IPS-18c (cell line): ENCODE data around the gene NR5A2.

Experiments
- H3K4me3 ChIP-seq: 2 replicates; pipeline ENCODE4 v1.7.0; 2013; ENCODE audit warnings: low read depth, mild to moderate bottlenecking, low read length, moderate library complexity; ENCODE audit not compliant: insufficient read depth
- H3K9me3 ChIP-seq: one replicate; pipeline ENCODE4 v1.6.1; 2013; ENCODE audit warnings: mild to moderate bottlenecking, low read length, moderate library complexity; ENCODE audit not compliant: control insufficient read depth, insufficient read depth

The NR5A2 gene

DNA sequence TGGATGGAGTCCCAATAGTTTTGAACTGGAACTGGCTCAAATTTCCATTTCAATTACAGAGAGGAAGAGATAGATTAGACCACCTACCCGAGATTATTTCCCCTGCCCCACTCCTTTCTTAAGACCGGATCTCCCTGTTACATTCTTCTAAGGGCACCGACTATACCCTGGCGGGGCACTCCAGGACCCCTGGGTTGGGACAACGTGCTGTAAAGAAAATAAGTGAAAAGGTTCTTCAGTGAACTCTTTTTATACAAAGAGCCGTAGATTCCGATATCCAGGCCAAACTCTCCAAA lies 6.7 kb downstream of the NR5A2 start:
- Histone ChIP-seq H3K9me3 (no peaks in the 10 kb centered on the region), H3K4me3 (no peak overlapping the region; the same call in 1 of the 2 replicates)

DNA sequence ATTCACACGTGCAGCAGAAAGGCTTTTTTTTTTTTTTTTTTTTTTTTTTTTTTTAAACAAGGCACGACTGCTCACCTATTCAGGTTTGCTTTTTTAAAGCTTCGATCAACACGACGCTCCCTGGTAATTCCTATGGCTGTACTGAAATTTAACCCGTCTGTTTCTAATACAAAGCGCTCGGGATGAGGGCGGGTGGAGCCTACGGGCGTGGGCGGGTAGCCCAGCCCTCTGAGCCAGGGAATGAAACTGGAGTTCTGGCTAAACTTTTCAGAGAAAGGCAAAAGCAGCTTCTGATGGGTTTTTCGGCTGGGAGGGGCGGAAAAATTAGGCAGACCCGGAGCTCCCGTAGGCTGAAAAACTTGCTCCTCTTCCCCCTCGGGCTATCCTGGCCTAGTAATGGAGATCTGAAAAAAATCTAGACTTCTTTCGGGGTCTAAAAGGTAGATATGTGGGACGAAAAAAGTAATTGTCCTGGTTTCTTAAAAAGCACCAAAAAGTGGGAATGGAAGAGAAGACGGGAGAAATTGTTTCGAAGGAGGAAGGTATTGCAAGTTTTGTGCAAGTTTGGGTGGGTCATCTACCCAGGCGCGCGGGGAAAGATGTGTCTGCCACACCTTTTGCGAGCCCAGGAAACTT lies 7.4 kb downstream of the NR5A2 start:
- Histone ChIP-seq H3K4me3 (peak overlapping the region; percentile 56), H3K9me3 (no peaks in the 10 kb centered on the region)

GRCh38 chr1:200035397-200035955 lies 8.0 kb downstream of the NR5A2 start:
- H3K9me3 ChIP-seq, result no peaks in the 10 kb centered on the region
- peak overlapping the region; percentile 56 for H3K4me3 ChIP-seq

DNA sequence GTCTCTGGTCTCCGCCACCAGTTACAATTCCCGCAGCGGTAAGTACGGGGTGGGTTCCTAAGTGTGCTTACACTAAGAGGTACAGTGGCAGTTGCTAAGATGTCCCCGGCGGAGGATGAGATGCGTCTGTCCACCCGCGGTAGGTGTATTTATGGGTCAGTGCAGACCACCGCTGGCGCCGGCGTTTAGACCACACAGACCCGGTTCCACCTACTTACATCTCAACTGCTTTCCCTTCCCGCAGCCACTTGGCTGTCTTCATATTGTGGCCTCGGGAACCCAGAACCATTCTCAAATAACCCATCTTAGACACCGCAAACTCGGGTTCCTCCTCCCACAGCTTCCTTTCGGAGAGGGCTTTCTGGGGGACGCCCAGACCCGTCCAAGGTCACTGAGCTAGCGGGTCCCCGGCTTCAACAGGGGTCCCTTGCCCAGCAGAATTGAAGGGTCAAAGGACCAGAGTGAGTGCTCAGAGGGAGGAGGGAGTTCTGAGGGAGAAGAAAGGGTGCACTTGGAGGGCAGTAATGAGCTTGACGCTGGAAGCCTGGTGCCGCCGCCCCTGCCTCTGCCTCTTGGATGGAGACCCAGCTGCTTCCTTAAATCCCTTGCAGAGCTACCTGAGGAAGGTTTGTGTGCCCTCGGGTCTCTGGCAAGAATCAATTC lies 8.6 kb downstream of the NR5A2 start:
- peak overlapping the region; percentile 56 for H3K4me3 ChIP-seq
- no peaks in the 10 kb centered on the region for H3K9me3 ChIP-seq

- H3K9me3 ChIP-seq, result no peaks in the 10 kb centered on the region
- H3K4me3 ChIP-seq, result peak overlapping the region; percentile 56; the same call in 1 of the 2 replicates
Observed at GRCh38 chr1:200036619-200037270, 9.2 kb downstream of the NR5A2 start.

DNA sequence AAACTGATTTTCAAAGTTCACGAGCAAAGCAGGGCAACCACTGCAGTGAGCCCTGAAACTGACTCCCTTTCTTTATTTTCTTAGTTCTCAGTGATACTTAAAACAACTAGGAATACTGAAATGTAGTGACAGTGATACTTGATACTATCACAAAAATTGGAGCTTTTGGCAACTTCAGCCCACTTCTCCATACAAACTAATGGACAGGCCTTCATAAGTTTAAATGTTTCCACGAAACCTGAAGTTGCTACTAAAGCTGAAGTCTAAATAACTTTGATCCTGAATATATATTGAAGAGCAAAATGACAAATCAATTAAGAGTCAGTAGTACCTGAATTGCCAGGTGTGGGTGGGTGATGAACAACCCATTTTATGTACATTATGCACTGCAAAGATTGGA lies 10.0 kb downstream of the NR5A2 start:
- no peaks in the 10 kb centered on the region for H3K9me3 ChIP-seq
- no peak overlapping the region for H3K4me3 ChIP-seq

GRCh38 chr1:200037904-200038303 lies 10.4 kb downstream of the NR5A2 start:
- H3K9me3 ChIP-seq, result no peaks in the 10 kb centered on the region
- peak overlapping the region; percentile 61; the same call in 1 of the 2 replicates for H3K4me3 ChIP-seq

- Histone ChIP-seq H3K4me3 (peak overlapping the region; percentile 61), H3K9me3 (no peaks in the 10 kb centered on the region)
Observed at GRCh38 chr1:200038325-200038980, 10.9 kb downstream of the NR5A2 start.

- Histone ChIP-seq H3K4me3 (peak overlapping the region; percentile 61), H3K9me3 (no peaks in the 10 kb centered on the region)
Observed at GRCh38 chr1:200038981-200039848, 11.7 kb downstream of the NR5A2 start.

DNA sequence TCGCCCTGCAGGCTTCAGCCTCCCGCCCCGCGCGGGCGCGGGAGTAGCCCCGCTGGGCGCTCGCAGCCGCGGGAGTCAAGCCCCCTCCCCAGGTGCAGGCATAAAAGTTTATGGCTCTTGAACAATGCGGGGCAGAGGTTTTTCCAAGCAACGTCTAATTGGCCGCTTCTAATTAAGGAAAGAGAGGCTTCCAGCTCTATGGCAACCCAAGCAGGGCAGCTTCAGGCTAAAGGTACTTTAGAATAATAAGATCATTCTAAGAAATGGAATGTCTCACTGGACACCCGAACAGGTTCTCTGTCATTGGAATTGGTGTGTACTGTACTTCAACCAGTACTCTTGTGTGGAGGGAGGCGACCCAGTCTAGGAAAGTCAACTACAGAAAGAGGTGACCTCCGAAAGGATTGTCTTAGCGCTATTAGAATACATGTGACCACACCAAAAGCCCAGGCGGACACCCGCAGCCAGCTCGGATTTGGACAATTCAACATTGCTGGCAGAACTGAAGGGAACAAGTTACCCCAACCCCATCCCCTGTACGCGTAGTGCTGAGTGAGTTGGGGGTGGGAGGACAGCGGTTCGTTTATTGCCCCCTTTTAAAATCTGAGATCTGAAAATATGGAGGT lies 12.5 kb downstream of the NR5A2 start:
- H3K9me3 ChIP-seq, result no peaks in the 10 kb centered on the region
- peak overlapping the region; percentile 61 for H3K4me3 ChIP-seq

GRCh38 chr1:200040481-200041138 lies 13.1 kb downstream of the NR5A2 start:
- Histone ChIP-seq H3K9me3 (no peaks in the 10 kb centered on the region), H3K4me3 (peak overlapping the region; percentile 61)

- H3K9me3 ChIP-seq, result no peaks in the 10 kb centered on the region
- H3K4me3 ChIP-seq, result peak overlapping the region; percentile 61
Observed at GRCh38 chr1:200041337-200042118, 14.0 kb downstream of the NR5A2 start.

DNA sequence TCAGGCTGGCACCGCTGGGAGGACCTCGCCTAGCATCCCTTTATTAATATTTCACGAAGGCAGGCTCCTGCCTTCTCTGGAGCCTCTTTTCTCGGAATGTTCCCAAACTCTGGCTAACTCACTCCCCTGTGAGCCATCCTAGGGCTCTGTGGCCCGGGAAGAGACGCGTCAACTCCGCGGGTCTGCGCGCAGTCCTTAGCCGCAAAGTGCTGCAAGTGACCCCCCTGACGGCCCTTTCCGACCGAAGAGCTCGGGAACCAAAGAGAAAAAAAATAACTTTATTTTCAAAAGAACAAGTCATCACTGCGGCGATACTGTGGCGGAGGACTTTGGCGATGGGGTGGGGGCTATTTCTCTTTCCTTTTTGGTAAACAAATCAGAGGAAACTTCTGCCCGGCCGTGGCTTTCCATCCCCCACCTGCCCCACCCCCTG lies 14.6 kb downstream of the NR5A2 start:
- Histone ChIP-seq H3K9me3 (no peaks in the 10 kb centered on the region), H3K4me3 (peak overlapping the region; percentile 61)

DNA sequence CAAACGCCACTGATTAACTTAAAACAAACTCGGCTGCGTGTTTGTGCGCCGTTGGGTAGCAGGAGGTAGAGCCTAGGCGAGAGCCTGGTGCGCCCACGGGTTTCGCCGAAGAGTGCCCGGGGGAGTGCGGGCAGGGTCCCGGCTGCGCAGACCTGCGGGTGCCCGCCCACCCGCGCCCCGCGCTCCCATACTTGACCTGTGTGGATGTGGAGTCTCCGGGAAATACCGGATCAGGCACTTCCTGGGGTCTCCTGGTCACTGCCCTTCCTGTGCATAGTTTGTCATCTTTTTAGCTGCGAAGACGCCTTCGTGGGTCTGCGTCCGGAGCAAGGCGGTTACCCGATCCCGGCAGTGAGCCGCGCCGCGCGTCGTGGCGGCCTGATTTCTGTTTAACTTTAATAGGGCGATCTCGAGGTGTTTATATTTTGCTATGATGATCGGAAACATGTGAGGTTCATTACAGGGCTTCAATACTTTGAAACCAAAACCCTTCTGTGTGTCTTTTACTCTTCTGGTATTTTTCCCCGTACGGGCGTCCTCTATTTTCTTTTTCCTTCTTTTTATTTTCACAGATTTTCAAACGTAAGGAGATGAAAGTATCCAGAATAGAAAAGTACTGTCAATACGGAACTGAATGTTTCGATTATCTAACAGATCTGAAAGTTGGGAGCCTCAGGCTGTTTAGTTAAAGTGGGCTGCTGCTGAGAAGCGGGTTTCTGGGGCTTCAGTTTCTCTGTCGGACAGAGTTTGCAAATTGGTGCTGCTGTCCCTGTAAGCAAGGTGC lies 15.2 kb downstream of the NR5A2 start:
- H3K4me3 ChIP-seq, result peak overlapping the region; percentile 61

GRCh38 chr1:200043336-200043668 lies 15.8 kb downstream of the NR5A2 start:
- H3K9me3 ChIP-seq, result no peaks in the 10 kb centered on the region
- H3K4me3 ChIP-seq, result no peak overlapping the region

More for the DNA sequence above, 15.2 kb downstream of the NR5A2 start:
- H3K9me3 ChIP-seq, result no peaks in the 10 kb centered on the region
